ENCODE data around the gene RNASE3. TPM values are rescaled to one million over a fixed set of nuclear protein-coding genes. Genes with fewer than 3 reads are reported as not detected.
"Not testable (repeated sequence)": the region's sequence is repeated elsewhere in the genome, so short reads cannot be mapped to it uniquely, and the experiment has no call there.

RNASE3 gene
- total and polyA plus RNA-seq, 4 experiments from 2014 or later, result not detected

GRCh38 chr14:20919038-20919756, 28.0 kb downstream of the RNASE3 start:
- DNase-seq; H3K9me3 ChIP-seq (ENCODE audit: control insufficient read depth in 1 of 2, low read length in 2 of 2); H3K4me1 Mint-ChIP-seq; POLR2A ChIA-PET (ENCODE audit: partially characterized antibody); H3K4me3 Mint-ChIP-seq; H3K27me3 ChIP-seq (ENCODE audit: insufficient read depth, low read length); H3K27ac ChIP-seq (ENCODE audit: low read depth, low read length); H3K36me3 Mint-ChIP-seq; H3K27ac Mint-ChIP-seq; H3K4me1 ChIP-seq (ENCODE audit: insufficient read depth, low read length); intact Hi-C loops (cut with micrococcal nuclease); CTCF ChIA-PET (ENCODE audit: partially characterized antibody); H3K4me3 ChIP-seq (ENCODE audit: low read length in 2 of 2); H3K36me3 ChIP-seq (ENCODE audit: insufficient read depth, low read length); H3K9me3 Mint-ChIP-seq: not testable (repeated sequence)
- peaks cover 15 to 34% of the 10 kb centered on the region in 2 donors for H3K27me3 Mint-ChIP-seq

GRCh38 chr14:20923766-20924297, 32.6 kb downstream of the RNASE3 start:
- H3K9me3 ChIP-seq (ENCODE audit: control insufficient read depth in 1 of 2, low read length in 2 of 2); H3K4me1 Mint-ChIP-seq; intact Hi-C loops (cut with micrococcal nuclease); H3K4me3 Mint-ChIP-seq; H3K36me3 ChIP-seq (ENCODE audit: insufficient read depth, low read length); POLR2A ChIA-PET (ENCODE audit: partially characterized antibody); H3K27ac ChIP-seq (ENCODE audit: low read depth, low read length); DNase-seq; H3K4me1 ChIP-seq (ENCODE audit: insufficient read depth, low read length); H3K27ac Mint-ChIP-seq; CTCF ChIA-PET (ENCODE audit: partially characterized antibody); H3K36me3 Mint-ChIP-seq; H3K27me3 ChIP-seq (ENCODE audit: insufficient read depth, low read length); H3K4me3 ChIP-seq (ENCODE audit: low read length in 2 of 2): not testable (repeated sequence)
- peaks cover 20 to 44% of the 10 kb centered on the region in 2 donors for H3K27me3 Mint-ChIP-seq
- peaks cover 0 to 17% (median 12%) of the 10 kb centered on the region in 8 donors for H3K9me3 Mint-ChIP-seq

- H3K27ac ChIP-seq (ENCODE audit: low read depth, low read length), result no peak overlapping the region
- H3K4me3 Mint-ChIP-seq, result no peak overlapping the region
- H3K9me3 Mint-ChIP-seq, result peaks cover 0 to 2% (median 0%) of the 10 kb centered on the region in 8 donors
- no peaks in the 10 kb centered on the region for H3K4me1 ChIP-seq (ENCODE audit: insufficient read depth, low read length)
- ChIA-PET POLR2A (ENCODE audit: partially characterized antibody) (no interaction called here), CTCF (ENCODE audit: partially characterized antibody) (interaction anchor here (0.9 to 1.4 kb wide), 2 partner anchors 21 to 61 kb away, joined by 3 to 4 read pairs; partner anchors contain the start of gene RNASE2)
- H3K27me3 Mint-ChIP-seq, result peaks cover 8% of the 10 kb centered on the region in 2 donors
- no peaks in the 10 kb centered on the region for H3K36me3 Mint-ChIP-seq
- H3K4me1 Mint-ChIP-seq, result no peaks in the 10 kb centered on the region
- H3K9me3 ChIP-seq (ENCODE audit: control insufficient read depth in 1 of 2, low read length in 2 of 2), result no peaks in the 10 kb centered on the region
- H3K27me3 ChIP-seq (ENCODE audit: insufficient read depth, low read length), result no peaks in the 10 kb centered on the region
- intact Hi-C loops (cut with micrococcal nuclease), result no loop called here
- peak in 1 of 5 donors; percentile 10 for DNase-seq
- H3K27ac Mint-ChIP-seq, result no peak overlapping the region
- H3K4me3 ChIP-seq (ENCODE audit: low read length in 2 of 2), result no peak overlapping the region
- H3K36me3 ChIP-seq (ENCODE audit: insufficient read depth, low read length), result no peaks in the 10 kb centered on the region
These were observed 43.1 kb downstream of the RNASE3 start for GRCh38 chr14:20934148-20934762.

- peak overlapping the region in 1 of 7 donors; percentile 1 for H3K27ac Mint-ChIP-seq
These were observed 44.3 kb downstream of the RNASE3 start for GRCh38 chr14:20935303-20935984.

More at GRCh38 chr14:20935303-20935984, 44.3 kb downstream of the RNASE3 start:
- POLR2A ChIA-PET (ENCODE audit: partially characterized antibody), result no interaction called here
- DNase-seq, result no peak
- no peak overlapping the region for H3K4me3 ChIP-seq (ENCODE audit: low read length in 2 of 2)
- H3K36me3 ChIP-seq (ENCODE audit: insufficient read depth, low read length), result no peaks in the 10 kb centered on the region
- no peak overlapping the region for H3K27ac ChIP-seq (ENCODE audit: low read depth, low read length)
- intact Hi-C loops (cut with micrococcal nuclease), result no loop called here
- Mint-ChIP-seq H3K4me3 (no peak overlapping the region), H3K36me3 (no peaks in the 10 kb centered on the region), H3K9me3 (no peaks in the 10 kb centered on the region), H3K4me1 (no peaks in the 10 kb centered on the region), H3K27me3 (peaks cover 6 to 8% of the 10 kb centered on the region in 2 donors)
- no peaks in the 10 kb centered on the region for H3K27me3 ChIP-seq (ENCODE audit: insufficient read depth, low read length)
- H3K9me3 ChIP-seq (ENCODE audit: control insufficient read depth in 1 of 2, low read length in 2 of 2), result no peaks in the 10 kb centered on the region
- H3K4me1 ChIP-seq (ENCODE audit: insufficient read depth, low read length), result no peaks in the 10 kb centered on the region
- CTCF ChIA-PET (ENCODE audit: partially characterized antibody), result no interaction called here

Other genes starting within 250 kb of the RNASE3 start
- gene OR6S1, start 249.7 kb upstream of the RNASE3 start, total RNA-seq, result not detected
- not detected for gene OR6S1, start 249.7 kb upstream of the RNASE3 start, polyA plus RNA-seq
- 1 to 10 TPM; 2.1 to 2.6 TPM for gene RNASE4, start 206.8 kb upstream of the RNASE3 start, total RNA-seq
- gene RNASE4, start 206.8 kb upstream of the RNASE3 start, polyA plus RNA-seq, result 1 to 10 TPM; 1.6 to 2.5 TPM
- gene ANG, start 202.6 kb upstream of the RNASE3 start, total RNA-seq, result 1 to 10 TPM; 1.1 to 1.3 TPM
- 1 to 10 TPM; 1.4 to 2.8 TPM for gene ANG, start 202.6 kb upstream of the RNASE3 start, polyA plus RNA-seq
- not detected for gene EDDM3A, start 145.5 kb upstream of the RNASE3 start, total RNA-seq
- gene EDDM3A, start 145.5 kb upstream of the RNASE3 start, polyA plus RNA-seq, result not detected
- not detected for gene EDDM3B, start 123.0 kb upstream of the RNASE3 start, total RNA-seq
- gene EDDM3B, start 123.0 kb upstream of the RNASE3 start, polyA plus RNA-seq, result not detected
- 1 to 10 TPM; 4.5 to 4.8 TPM for gene RNASE6, start 110.1 kb upstream of the RNASE3 start, total RNA-seq
- gene RNASE6, start 110.1 kb upstream of the RNASE3 start, polyA plus RNA-seq, result 10 to 100 TPM; 11.8 to 15.8 TPM
- gene RNASE1, start 88.5 kb upstream of the RNASE3 start, total RNA-seq, result 1 to 10 TPM; 4.9 to 5.3 TPM
- gene RNASE1, start 88.5 kb upstream of the RNASE3 start, polyA plus RNA-seq, result not detected
- not detected for gene RNASE2, start 64.1 kb downstream of the RNASE3 start, total RNA-seq
- gene RNASE2, start 64.1 kb downstream of the RNASE3 start, polyA plus RNA-seq, result not detected
- 100 to 1,000 TPM; 119 to 125 TPM for gene METTL17, start 98.6 kb downstream of the RNASE3 start, total RNA-seq
- 10 to 100 TPM; 36.9 to 42.0 TPM for gene METTL17, start 98.6 kb downstream of the RNASE3 start, polyA plus RNA-seq
- gene SLC39A2, start 107.9 kb downstream of the RNASE3 start, total RNA-seq, result under 1 TPM in 1 of 2 experiments, not detected in 1; 0.67 TPM
- gene SLC39A2, start 107.9 kb downstream of the RNASE3 start, polyA plus RNA-seq, result not detected
- gene NDRG2, start 133.7 kb downstream of the RNASE3 start, total RNA-seq, result 10 to 100 TPM; 31.9 to 32.4 TPM
- 10 to 100 TPM; 26.9 to 34.5 TPM for gene NDRG2, start 133.7 kb downstream of the RNASE3 start, polyA plus RNA-seq
- gene TPPP2, start 138.8 kb downstream of the RNASE3 start, total RNA-seq, result not detected
- gene TPPP2, start 138.8 kb downstream of the RNASE3 start, polyA plus RNA-seq, result not detected
- not detected for gene RNASE13, start 143.4 kb downstream of the RNASE3 start, total RNA-seq
- gene RNASE13, start 143.4 kb downstream of the RNASE3 start, polyA plus RNA-seq, result not detected
- not detected for gene RNASE7, start 151.0 kb downstream of the RNASE3 start, total RNA-seq
- not detected for gene RNASE7, start 151.0 kb downstream of the RNASE3 start, polyA plus RNA-seq
- gene RNASE8, start 166.4 kb downstream of the RNASE3 start, total RNA-seq, result not detected
- not detected for gene RNASE8, start 166.4 kb downstream of the RNASE3 start, polyA plus RNA-seq
- gene ARHGEF40, start 178.9 kb downstream of the RNASE3 start, total RNA-seq, result under 1 TPM; 0.42 to 0.49 TPM
- gene ARHGEF40, start 178.9 kb downstream of the RNASE3 start, polyA plus RNA-seq, result under 1 TPM; 0.52 to 0.66 TPM
- 1 to 10 TPM; 7.6 to 8.0 TPM for gene ZNF219, start 207.3 kb downstream of the RNASE3 start, total RNA-seq
- 1 to 10 TPM in 1 of 2 donors, under 1 TPM in 1; 0.80 to 3.0 TPM for gene ZNF219, start 207.3 kb downstream of the RNASE3 start, polyA plus RNA-seq
- gene TMEM253, start 209.7 kb downstream of the RNASE3 start, total RNA-seq, result not detected
- gene TMEM253, start 209.7 kb downstream of the RNASE3 start, polyA plus RNA-seq, result not detected